HG02759 (cell line): ENCODE results near the gene CRAMP1.

Experiments used
- ATAC-seq: cut with Tn5 transposase; IDR thresholded peaks from one replicate; pipeline ENCODE4 v1.9.1; 2021; ENCODE audit warnings: mild to moderate bottlenecking, moderate library complexity; ENCODE audit not compliant: unreplicated experiment

CRAMP1 gene

GRCh38 chr16:1655269-1655807 is 43.2 kb downstream of the CRAMP1 start:
- no peak for ATAC-seq

GRCh38 chr16:1655909-1656807 is 44.0 kb downstream of the CRAMP1 start:
- no peak for ATAC-seq

DNA sequence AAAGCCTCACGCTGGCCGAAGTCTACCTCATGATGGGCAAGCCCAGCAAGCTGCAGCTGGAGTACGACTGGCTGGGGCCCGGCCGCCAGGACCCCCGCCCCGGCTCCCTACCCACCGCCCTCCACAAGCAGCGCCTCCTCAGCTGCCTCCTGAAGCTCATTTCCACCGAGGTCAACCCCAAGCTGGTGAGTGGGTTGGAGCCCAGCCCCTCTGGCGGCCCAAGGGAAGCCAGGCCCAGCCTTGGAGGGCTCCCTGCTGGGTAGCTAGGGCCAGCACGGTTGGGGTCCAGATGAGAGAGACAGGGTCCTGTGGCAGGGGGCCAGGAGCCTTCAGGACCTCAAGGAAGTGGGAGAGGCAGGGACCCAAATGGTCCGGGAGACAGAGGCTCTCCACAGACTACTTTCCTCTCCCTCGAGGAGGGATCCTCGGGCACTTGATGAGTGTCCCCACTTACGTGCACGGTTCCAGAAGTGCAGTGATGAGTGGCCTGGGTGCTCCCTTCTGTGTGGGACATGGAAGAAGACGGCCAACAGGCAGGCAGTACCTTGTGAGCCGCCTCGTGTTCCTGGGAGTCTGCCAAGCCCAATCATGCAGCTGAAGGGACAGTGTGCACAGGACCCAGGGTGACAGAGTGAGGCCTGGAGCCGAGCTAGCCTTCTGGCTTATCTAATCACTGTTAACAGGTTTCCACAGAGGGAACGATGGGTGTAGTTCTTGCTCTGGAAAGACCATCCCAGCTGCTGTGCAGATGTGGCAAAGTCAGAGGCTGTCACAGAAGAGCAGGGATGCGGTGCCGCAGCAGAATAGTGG is 44.9 kb downstream of the CRAMP1 start:
- ATAC-seq = no peak

GRCh38 chr16:1657841-1658240 is 45.7 kb downstream of the CRAMP1 start:
- ATAC-seq = no peak

GRCh38 chr16:1659031-1659430 is 46.9 kb downstream of the CRAMP1 start:
- ATAC-seq = no peak

DNA sequence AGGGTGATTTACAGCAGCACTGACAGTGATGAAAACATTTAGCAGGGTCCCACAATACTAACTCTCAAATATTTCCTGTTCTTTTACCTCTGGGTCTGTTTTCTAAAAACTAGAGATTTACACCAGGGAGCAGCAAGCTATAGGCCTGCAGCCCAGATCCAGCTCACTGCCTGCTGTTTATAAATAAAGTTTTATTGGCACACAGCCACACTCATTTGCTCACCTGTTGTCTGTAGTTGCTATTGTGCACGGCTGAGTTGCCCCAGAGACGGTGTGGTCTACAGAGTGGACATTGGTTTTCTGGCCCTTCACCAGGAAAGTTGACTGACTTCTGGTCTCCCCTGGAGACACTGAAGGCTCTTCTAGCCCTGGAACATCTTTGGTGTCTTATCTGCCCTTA is 49.7 kb downstream of the CRAMP1 start:
- no peak for ATAC-seq

DNA sequence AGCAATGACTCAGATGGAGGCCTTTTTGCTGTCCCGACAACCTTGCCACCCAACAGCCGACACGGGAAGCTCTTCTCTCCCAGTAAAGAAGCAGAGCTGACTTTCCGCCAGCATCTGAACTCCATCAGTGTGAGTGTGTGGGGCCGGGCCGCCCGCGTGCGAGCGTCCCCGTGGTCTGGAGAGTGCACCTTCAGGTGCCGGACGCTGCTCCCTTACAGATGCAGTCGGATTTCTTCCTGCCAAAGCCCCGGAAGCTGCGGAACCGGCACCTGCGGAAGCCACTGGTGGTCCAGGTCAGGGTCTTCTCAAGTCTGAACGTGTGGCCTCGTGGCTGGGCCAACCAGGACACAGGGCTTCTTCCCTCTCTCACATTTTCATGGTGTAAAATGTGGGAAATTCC is 50.4 kb downstream of the CRAMP1 start:
- no peak for ATAC-seq

DNA sequence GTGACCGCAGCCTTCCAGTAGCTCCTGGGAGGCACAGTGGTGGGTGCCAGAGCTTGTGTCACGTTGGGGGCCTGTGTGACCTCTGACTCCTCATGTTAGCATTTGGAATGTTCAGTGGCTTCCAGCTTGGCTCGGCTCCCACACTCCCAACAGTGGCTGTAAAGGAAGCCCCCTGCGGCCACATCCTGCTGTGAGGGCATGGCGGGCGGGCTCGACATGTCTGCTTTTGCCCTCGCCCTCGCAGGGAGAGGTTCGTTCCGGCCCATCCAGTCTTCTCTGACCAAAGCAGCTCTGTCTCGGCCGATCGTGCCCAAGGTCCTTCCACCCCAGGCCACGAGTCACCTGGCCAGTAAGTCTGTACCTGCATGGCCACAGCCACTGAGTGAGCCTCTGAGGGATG is 53.7 kb downstream of the CRAMP1 start:
- no peak for ATAC-seq

GRCh38 chr16:1666316-1666715 is 54.2 kb downstream of the CRAMP1 start:
- ATAC-seq = no peak

DNA sequence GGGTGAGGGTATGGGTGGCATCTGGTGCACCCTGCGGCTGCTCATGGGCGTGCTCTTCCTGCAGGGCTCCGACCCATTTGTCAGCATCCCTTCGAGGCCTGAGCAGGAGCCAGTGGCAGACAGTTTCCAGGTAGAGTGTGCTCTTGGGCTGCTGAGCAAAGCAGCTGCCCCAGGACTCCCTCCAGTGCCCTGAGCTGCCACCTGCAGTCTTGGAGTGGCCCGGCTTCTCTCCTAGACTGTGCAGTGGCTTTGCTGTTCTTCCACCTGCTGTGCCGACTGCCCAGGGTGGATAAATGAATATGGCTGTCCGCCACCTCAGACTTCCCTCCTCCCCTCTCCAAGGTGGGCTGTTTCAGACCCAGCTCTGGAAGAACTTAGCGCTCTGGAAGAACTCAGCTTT is 55.1 kb downstream of the CRAMP1 start:
- no peak for ATAC-seq

DNA sequence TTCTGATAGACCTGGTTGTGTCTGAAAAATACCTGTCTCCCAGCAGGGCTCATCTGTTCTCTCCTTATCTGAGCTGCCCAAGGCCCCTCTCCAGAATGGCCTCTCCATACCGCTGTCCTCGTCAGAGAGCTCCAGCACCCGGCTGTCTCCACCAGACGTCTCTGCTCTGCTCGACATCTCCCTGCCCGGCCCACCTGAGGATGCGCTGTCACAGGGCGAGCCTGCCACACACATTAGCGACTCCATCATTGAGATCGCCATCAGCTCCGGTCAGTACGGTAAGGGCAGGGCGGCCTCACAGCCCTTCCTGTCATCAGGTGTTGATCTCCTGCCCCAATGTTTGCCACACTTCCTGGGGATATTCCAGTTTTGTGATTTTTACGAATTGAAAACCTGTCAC is 55.8 kb downstream of the CRAMP1 start:
- ATAC-seq = no peak

GRCh38 chr16:1668612-1669319 is 56.6 kb downstream of the CRAMP1 start:
- ATAC-seq = no peak

- no peak for ATAC-seq
Measured at GRCh38 chr16:1669698-1670097, 57.5 kb downstream of the CRAMP1 start.

DNA sequence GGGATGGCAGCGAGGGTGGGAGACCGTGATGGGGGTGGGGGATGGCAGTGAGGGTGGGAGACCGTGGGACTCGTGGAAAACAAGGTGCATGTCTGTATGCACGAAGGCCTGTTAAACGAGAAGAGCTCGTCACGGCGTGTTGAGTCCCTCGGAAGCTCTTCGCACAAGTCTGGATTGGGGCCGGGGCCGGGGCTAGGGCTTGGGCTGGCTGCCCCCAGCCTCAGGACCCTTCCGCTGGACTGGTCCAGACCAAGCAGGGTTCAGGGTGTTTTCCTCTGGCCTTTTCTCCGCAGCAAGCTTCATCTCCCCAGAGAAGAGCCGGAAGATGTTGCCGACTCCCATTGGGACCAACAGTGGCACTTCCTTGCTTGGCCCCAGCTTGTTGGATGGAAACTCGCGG is 58.2 kb downstream of the CRAMP1 start:
- no peak for ATAC-seq

- ATAC-seq = no peak
Measured at GRCh38 chr16:1670866-1671265, 58.7 kb downstream of the CRAMP1 start.

- ATAC-seq = no peak
Measured at GRCh38 chr16:1673424-1674151, 61.4 kb downstream of the CRAMP1 start.

DNA sequence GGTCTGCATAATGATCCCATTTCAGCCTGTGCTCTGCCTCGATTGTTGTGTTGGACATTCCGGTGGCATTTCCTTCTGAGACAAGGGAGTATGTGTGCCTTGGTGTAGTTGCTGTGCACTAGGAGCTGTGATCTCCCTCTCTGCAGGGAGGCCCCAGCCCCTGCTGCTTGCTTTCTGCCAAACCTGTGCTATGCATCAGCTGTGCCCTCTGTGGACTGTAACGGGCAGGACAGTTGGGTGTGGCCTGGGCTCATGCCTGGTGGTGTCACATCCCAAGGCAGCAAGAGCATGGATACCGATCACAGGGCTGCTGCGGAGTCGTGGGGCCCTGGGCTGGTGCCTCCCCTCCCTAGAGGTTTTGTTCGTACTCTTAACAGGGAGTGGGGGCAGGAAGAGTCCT is 62.1 kb downstream of the CRAMP1 start:
- ATAC-seq = no peak

- no peak for ATAC-seq
Measured at GRCh38 chr16:1674751-1675664, 62.8 kb downstream of the CRAMP1 start.

DNA sequence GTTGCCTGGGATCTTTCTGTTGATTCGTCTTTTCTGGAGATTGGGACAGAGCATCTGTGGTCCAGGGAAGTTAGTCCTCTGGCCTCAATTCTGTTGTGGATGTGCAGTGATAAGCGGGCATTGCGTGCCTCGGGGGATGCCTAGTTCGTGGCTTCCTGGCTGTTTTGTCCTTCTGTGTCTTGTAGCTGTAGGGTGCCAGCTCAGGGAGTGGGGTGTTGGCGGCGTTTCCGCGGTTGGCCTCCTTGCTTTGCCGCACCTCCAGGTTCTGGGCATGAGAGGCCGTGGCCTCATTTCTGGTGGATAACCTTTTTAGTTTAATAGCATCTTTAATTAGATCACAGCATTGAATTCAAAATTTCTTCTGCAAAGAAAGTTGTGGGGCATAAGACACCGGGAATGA is 64.5 kb downstream of the CRAMP1 start:
- ATAC-seq = no peak
